Measurements from ENCODE around the gene GPRC6A. TPM values are rescaled to one million over a fixed set of nuclear protein-coding genes. Genes with fewer than 3 reads are reported as not detected.

Gene GPRC6A, protein sequence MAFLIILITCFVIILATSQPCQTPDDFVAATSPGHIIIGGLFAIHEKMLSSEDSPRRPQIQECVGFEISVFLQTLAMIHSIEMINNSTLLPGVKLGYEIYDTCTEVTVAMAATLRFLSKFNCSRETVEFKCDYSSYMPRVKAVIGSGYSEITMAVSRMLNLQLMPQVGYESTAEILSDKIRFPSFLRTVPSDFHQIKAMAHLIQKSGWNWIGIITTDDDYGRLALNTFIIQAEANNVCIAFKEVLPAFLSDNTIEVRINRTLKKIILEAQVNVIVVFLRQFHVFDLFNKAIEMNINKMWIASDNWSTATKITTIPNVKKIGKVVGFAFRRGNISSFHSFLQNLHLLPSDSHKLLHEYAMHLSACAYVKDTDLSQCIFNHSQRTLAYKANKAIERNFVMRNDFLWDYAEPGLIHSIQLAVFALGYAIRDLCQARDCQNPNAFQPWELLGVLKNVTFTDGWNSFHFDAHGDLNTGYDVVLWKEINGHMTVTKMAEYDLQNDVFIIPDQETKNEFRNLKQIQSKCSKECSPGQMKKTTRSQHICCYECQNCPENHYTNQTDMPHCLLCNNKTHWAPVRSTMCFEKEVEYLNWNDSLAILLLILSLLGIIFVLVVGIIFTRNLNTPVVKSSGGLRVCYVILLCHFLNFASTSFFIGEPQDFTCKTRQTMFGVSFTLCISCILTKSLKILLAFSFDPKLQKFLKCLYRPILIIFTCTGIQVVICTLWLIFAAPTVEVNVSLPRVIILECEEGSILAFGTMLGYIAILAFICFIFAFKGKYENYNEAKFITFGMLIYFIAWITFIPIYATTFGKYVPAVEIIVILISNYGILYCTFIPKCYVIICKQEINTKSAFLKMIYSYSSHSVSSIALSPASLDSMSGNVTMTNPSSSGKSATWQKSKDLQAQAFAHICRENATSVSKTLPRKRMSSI
- not detected in 2 replicates for total RNA-seq (2014; rRNA removed; shearing (Covaris generic))

DNA sequence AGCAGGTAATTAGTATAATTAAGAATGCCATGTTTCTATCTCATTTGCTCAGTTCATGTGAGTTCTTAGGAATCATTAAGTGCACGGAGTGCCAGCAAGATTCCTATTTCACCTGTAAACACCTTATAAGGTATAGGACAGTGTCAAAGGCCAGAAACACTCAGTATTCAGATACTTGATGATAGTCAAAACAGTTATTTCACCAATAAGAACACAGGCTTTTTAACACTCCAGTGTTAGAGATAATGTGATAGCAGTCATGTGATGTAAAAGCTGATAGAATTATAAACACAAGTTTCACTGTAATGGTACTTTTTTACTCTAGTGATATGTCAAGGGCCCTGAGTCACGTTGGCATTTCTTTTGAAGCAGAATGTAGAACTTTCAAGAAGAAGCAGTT, at the start of gene GPRC6A:
GPRC6A (minus strand) TSS at position 101 of the 400 bp plus-strand sequence; CDS start at position 31, 70 bp downstream.
- H3K36me3 ChIP-seq, result no peaks in the 10 kb centered on the region
- no peak for DNase-seq (ENCODE audit: low read depth in 1 of 2, low spot score in 2 of 2)
- H3K4me3 ChIP-seq, result no peak within 1 kb of the TSS
- H3K9me3 ChIP-seq (replicated peaks), result no peaks in the 10 kb centered on the region
- H3K4me1 ChIP-seq (replicated peaks), result no peaks in the 10 kb centered on the region
- H3K27ac ChIP-seq, result no peak within 1 kb of the TSS
- no peaks in the 10 kb centered on the region for H3K27me3 ChIP-seq (replicated peaks)

DNA sequence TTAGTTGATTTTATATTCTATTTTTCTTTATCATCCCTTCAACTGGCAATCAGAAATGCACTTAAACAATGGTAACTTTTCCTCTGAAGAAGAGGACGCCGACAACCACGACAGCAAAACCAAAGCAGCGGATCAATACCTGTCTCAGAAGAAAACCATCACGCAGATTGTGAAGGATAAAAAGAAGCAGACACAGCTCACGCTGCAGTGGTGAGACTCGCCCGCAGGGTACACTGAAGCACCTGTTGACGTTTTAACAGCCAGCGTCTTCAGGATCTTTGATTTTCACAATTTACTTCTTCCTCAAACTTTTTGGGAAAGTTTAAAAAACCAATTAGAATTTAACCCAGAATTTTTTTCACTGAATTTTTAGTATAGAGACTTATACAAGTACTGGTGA, 48.9 kb upstream of the GPRC6A start:
- DNase-seq (ENCODE audit: low read depth in 1 of 2, low spot score in 2 of 2), result no peak
- Histone ChIP-seq H3K4me1 (replicated peaks) (no peaks in the 10 kb centered on the region), H3K27ac (no peak overlapping the region), H3K9me3 (replicated peaks) (no peaks in the 10 kb centered on the region), H3K36me3 (no peaks in the 10 kb centered on the region), H3K27me3 (replicated peaks) (peaks cover 35% of the 10 kb centered on the region), H3K4me3 (no peak overlapping the region)

GRCh38 chr6:116876635-116877611, 48.0 kb upstream of the GPRC6A start, which contains the start of gene RFX6:
TSS of gene RFX6 (plus strand) at chr6:116877242. CDS start at chr6:116877276, 34 bp downstream.
- Histone ChIP-seq H3K36me3 (no peaks in the 10 kb centered on the region), H3K4me1 (replicated peaks) (no peaks in the 10 kb centered on the region), H3K27ac (no peak within 1 kb of the TSS), H3K27me3 (replicated peaks) (peaks cover 35% of the 10 kb centered on the region), H3K9me3 (replicated peaks) (no peaks in the 10 kb centered on the region), H3K4me3 (no peak within 1 kb of the TSS)
- no peak for DNase-seq (ENCODE audit: low read depth in 1 of 2, low spot score in 2 of 2)

DNA sequence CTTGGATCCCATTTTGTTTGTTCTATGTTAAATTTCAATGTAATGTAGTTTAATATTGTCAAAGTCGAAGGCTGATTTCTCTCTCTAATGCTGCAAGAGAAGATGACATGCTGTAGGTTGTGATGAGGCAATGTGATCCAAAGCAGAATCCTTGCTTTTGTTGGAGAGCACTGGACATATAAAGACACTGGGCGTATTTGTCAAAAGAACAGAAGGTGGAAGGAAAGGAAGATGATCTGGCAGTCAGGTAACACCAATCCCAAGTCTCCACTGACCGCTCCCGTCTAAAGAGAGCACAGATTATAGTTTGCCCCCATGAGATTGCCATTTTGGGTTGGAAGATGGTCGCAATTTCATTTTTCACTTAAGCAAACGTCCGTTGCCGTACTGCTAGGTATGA, 47.2 kb upstream of the GPRC6A start:
- Histone ChIP-seq H3K27ac (no peak overlapping the region), H3K4me3 (no peak overlapping the region), H3K9me3 (replicated peaks) (no peaks in the 10 kb centered on the region), H3K4me1 (replicated peaks) (no peaks in the 10 kb centered on the region), H3K27me3 (replicated peaks) (peaks cover 35% of the 10 kb centered on the region), H3K36me3 (no peaks in the 10 kb centered on the region)
- DNase-seq (ENCODE audit: low read depth in 1 of 2, low spot score in 2 of 2), result no peak

- Histone ChIP-seq H3K4me3 (no peak overlapping the region), H3K36me3 (no peaks in the 10 kb centered on the region), H3K9me3 (replicated peaks) (no peaks in the 10 kb centered on the region), H3K27me3 (replicated peaks) (peaks cover 24% of the 10 kb centered on the region), H3K27ac (no peak overlapping the region), H3K4me1 (replicated peaks) (no peaks in the 10 kb centered on the region)
- no peak for DNase-seq (ENCODE audit: low read depth in 1 of 2, low spot score in 2 of 2)
Measured at GRCh38 chr6:116872771-116873170, 43.9 kb upstream of the GPRC6A start.

DNA sequence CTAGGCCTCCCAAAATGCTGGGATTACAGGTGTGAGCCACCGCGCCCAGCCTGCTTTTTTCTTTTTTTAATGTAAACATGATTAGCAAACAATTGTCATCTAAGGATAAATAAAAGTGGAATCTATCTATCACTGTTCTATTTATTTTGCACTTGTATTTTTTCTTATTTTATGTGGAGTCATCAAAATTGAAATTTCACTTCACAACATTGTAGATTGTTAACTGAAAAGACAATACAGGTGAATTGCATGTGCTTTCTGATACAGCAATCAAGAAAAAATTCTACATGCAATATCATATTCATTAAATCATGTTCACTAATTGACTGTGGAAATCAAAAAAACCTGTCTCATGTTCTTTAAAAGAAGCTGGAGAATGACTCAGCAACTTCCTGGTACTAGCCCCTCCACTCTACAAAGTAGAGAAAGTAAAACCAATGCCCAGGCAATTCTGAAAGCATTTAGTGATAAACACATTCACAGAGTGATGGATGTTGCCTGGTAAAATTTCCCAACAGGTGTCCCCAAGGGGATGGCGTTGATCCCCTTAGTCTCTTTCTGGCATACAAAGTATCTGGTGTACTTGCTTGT, 37.5 kb upstream of the GPRC6A start:
- H3K27ac ChIP-seq, result no peak overlapping the region
- H3K4me3 ChIP-seq, result no peak overlapping the region
- no peaks in the 10 kb centered on the region for H3K4me1 ChIP-seq (replicated peaks)
- no peaks in the 10 kb centered on the region for H3K36me3 ChIP-seq
- no peaks in the 10 kb centered on the region for H3K9me3 ChIP-seq (replicated peaks)
- H3K27me3 ChIP-seq (replicated peaks), result peaks cover 2% of the 10 kb centered on the region
- DNase-seq (ENCODE audit: low read depth in 1 of 2, low spot score in 2 of 2), result no peak

DNA sequence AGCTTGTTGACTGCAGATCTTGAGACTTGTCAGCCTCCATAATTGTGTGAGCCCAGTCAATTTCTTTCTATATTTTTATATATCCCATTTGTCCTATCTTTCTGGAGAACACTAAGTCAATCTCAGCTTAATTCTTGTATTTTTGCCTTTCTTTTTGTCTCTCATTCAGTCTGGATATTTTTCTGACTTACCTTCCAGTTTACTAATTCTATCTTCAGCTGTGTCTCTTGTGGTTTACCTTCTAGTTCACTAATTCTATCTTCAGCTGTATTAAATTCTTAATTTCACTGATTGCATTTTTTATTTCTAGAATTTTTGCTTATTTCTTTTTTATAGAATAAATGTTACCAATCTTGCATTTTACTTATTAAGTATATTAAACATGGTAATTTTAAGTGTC, 30.4 kb upstream of the GPRC6A start:
- Histone ChIP-seq H3K9me3 (replicated peaks) (no peaks in the 10 kb centered on the region), H3K4me3 (no peak overlapping the region), H3K27me3 (replicated peaks) (no peaks in the 10 kb centered on the region), H3K4me1 (replicated peaks) (no peaks in the 10 kb centered on the region), H3K36me3 (no peaks in the 10 kb centered on the region), H3K27ac (no peak overlapping the region)
- DNase-seq (ENCODE audit: low read depth in 1 of 2, low spot score in 2 of 2), result no peak

DNA sequence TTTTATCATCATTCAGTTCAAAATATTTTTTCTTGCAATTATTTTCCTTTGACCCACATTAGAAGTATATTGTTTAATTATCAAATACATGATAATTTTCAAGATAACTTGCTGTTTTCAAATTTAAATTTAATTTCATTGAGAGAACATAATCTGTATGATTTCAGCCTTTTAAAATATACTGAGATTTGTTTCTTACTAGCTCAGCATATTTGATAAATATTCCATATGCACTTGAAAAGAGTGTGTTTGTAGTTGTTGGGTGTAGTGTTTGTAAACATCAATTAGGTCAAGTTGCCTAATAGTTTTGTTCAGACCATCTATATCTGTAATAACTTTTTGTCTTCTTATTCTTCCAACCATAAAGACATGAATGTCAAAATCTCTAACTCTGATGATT, 29.2 kb upstream of the GPRC6A start:
- Histone ChIP-seq H3K27me3 (replicated peaks) (no peaks in the 10 kb centered on the region), H3K4me3 (no peak overlapping the region), H3K9me3 (replicated peaks) (no peaks in the 10 kb centered on the region), H3K4me1 (replicated peaks) (no peaks in the 10 kb centered on the region), H3K27ac (no peak overlapping the region), H3K36me3 (no peaks in the 10 kb centered on the region)
- DNase-seq (ENCODE audit: low read depth in 1 of 2, low spot score in 2 of 2), result no peak

- Histone ChIP-seq H3K4me1 (replicated peaks) (no peaks in the 10 kb centered on the region), H3K27ac (no peak overlapping the region), H3K4me3 (no peak overlapping the region), H3K36me3 (no peaks in the 10 kb centered on the region), H3K9me3 (replicated peaks) (no peaks in the 10 kb centered on the region), H3K27me3 (replicated peaks) (peaks cover 7% of the 10 kb centered on the region; the same call in 1 of the 2 replicates)
- no peak for DNase-seq (ENCODE audit: low read depth in 1 of 2, low spot score in 2 of 2)
Measured at GRCh38 chr6:116847227-116847626, 18.3 kb upstream of the GPRC6A start.

GRCh38 chr6:116842459-116842858, 13.6 kb upstream of the GPRC6A start:
- Histone ChIP-seq H3K27ac (no peak overlapping the region), H3K27me3 (replicated peaks) (peaks cover 7% of the 10 kb centered on the region; the same call in 1 of the 2 replicates), H3K4me3 (no peak overlapping the region), H3K9me3 (replicated peaks) (no peaks in the 10 kb centered on the region), H3K4me1 (replicated peaks) (no peaks in the 10 kb centered on the region), H3K36me3 (no peaks in the 10 kb centered on the region)
- no peak for DNase-seq (ENCODE audit: low read depth in 1 of 2, low spot score in 2 of 2)

- no peak for DNase-seq (ENCODE audit: low read depth in 1 of 2, low spot score in 2 of 2)
- H3K27ac ChIP-seq, result no peak overlapping the region
Measured at GRCh38 chr6:116840091-116840490, 11.2 kb upstream of the GPRC6A start.

DNA sequence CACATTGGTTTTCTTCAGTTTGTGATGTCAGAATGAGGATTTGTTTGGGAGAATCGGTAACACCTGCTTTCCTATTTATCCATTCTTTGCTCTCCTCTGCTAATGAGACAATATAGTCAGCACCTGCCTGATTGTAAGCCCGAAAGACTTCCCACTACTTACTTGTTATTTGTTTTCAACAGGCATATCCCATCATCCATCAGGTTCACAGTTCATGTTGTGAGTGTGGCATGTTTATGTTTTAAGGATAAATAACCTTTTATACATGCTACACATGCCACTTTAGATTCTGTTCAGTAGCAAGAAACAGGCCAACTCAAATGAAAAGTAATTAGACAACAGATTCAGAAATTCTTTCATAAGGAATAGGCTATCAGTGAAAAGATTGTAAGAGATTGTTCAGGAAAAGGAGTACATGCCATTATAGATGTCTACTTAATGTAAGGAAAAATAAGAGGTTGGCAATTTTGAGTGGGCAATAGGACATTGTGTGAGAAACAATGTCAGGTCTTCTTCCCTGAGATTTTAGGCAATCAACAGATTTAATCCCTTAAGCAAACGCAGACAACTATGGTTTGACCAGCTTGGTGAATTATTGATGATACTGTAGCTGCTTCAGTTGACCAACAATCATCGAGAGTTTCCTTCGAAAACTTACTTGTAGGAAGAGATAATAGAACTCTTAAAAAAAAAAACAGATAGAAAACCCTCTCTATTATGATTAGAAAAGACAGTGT, 7.9 kb upstream of the GPRC6A start:
- H3K4me1 ChIP-seq (replicated peaks), result no peaks in the 10 kb centered on the region
- no peaks in the 10 kb centered on the region for H3K36me3 ChIP-seq
- no peak for DNase-seq (ENCODE audit: low read depth in 1 of 2, low spot score in 2 of 2)
- H3K27me3 ChIP-seq (replicated peaks), result no peaks in the 10 kb centered on the region
- H3K9me3 ChIP-seq (replicated peaks), result no peaks in the 10 kb centered on the region
- no peak overlapping the region for H3K27ac ChIP-seq
- no peak overlapping the region for H3K4me3 ChIP-seq

More at GRCh38 chr6:116840091-116840490, 11.2 kb upstream of the GPRC6A start:
- Histone ChIP-seq H3K27me3 (replicated peaks) (no peaks in the 10 kb centered on the region), H3K9me3 (replicated peaks) (no peaks in the 10 kb centered on the region), H3K4me3 (no peak overlapping the region), H3K36me3 (no peaks in the 10 kb centered on the region), H3K4me1 (replicated peaks) (no peaks in the 10 kb centered on the region)

Measured in SJSA1 (cell line).